WTC11 (cell line): ENCODE measurements around the gene IFT20. TPM values are rescaled to one million over a fixed set of nuclear protein-coding genes. Genes with fewer than 3 reads are reported as not detected.
A peak's percentile ranks its signal among the peaks of the same experiment; 100 is the strongest.

Source experiments
- ATAC-seq: fragments of 200-7000 bp; cut with Tn5 transposase; 2 replicates; pipeline ENCODE4 v1.10.0; 2021; ENCODE audit warnings: mild to moderate bottlenecking, moderate library complexity
- CTCF ChIA-PET: fragments of 300-600 bp; sonication (Branson Sonifier 250); formaldehyde crosslinking; loops from one replicate; lab custom pipeline; 2021; ENCODE audit warnings: antibody characterized with exemption; lab: Charles Lee
- POLR2A ChIA-PET: fragments of 350-600 bp; sonication (Branson Sonifier 250); formaldehyde crosslinking; loops from one replicate; lab custom pipeline; 2021; ENCODE audit warnings: antibody characterized with exemption; lab: Charles Lee
- DNase-seq: peaks from one replicate; pipeline ENCODE4 v3.0.0; 2021; ENCODE audit warnings: low spot score
- H3K27ac Mint-ChIP-seq: 2 replicates; pipeline ENCODE4 v1.8.0; 2021; ENCODE audit warnings: mixed read lengths
- H3K27me3 Mint-ChIP-seq: 2 replicates; pipeline ENCODE4 v1.8.0; 2021; ENCODE audit warnings: low read depth, mild to moderate bottlenecking, moderate library complexity, mixed read lengths
- H3K36me3 Mint-ChIP-seq: 2 replicates; pipeline ENCODE4 v1.8.0; 2021; ENCODE audit warnings: mixed read lengths
- H3K4me1 Mint-ChIP-seq: 2 replicates; pipeline ENCODE4 v1.8.0; 2022; ENCODE audit warnings: mixed read lengths
- H3K4me3 Mint-ChIP-seq: 2 replicates; pipeline ENCODE4 v1.8.0; 2021; ENCODE audit warnings: mild to moderate bottlenecking, moderate library complexity, mixed read lengths
- H3K9me3 Mint-ChIP-seq: 2 replicates; pipeline ENCODE4 v1.8.0; 2021; ENCODE audit warnings: mixed read lengths
- CBFB ChIP-seq: sonication (generic); formaldehyde crosslinking; IDR thresholded peaks from 2 replicates; pipeline ENCODE4 v1.8.1; 2022; ENCODE audit warnings: mild to moderate bottlenecking, low read depth, missing genetic modification reagents
- CDX4 ChIP-seq: fragments of 250-450 bp; sonication (Bioruptor Pico); IDR thresholded peaks from 2 replicates; pipeline ENCODE4 v1.9.0; 2021; ENCODE audit warnings: moderate library complexity, mild to moderate bottlenecking, inconsistent platforms, borderline replicate concordance
- E2F1 ChIP-seq: sonication (generic); formaldehyde crosslinking; IDR thresholded peaks from 2 replicates; pipeline ENCODE4 v1.8.0; 2022; ENCODE audit warnings: mild to moderate bottlenecking, missing genetic modification reagents
- EMX1 ChIP-seq: fragments of 250-450 bp; sonication (Bioruptor Pico); IDR thresholded peaks from 2 replicates; pipeline ENCODE4 v1.8.0; 2021; ENCODE audit warnings: mild to moderate bottlenecking
- FOXK1 ChIP-seq: sonication (generic); formaldehyde crosslinking; IDR thresholded peaks from 2 replicates; pipeline ENCODE4 v1.8.0; 2022; ENCODE audit warnings: mild to moderate bottlenecking, moderate library complexity, missing genetic modification reagents
- FOXP1 ChIP-seq: sonication (generic); formaldehyde crosslinking; IDR thresholded peaks from 2 replicates; pipeline ENCODE4 v1.8.0; 2022; ENCODE audit warnings: missing genetic modification reagents, mild to moderate bottlenecking, moderate library complexity, borderline replicate concordance
- GRHL2 ChIP-seq: fragments of 250-450 bp; sonication (Bioruptor Pico); IDR thresholded peaks from 2 replicates; pipeline ENCODE4 v1.8.0; 2022; ENCODE audit warnings: mild to moderate bottlenecking, moderate library complexity; ENCODE audit not compliant: insufficient replicate concordance, severe bottlenecking
- GTF2I ChIP-seq: fragments of 250-450 bp; sonication (Bioruptor Pico); conservative IDR thresholded peaks from 2 replicates; pipeline ENCODE4 v1.4.0; 2021; ENCODE audit warnings: mild to moderate bottlenecking
- HMGA2 ChIP-seq: fragments of 250-450 bp; sonication (Bioruptor Pico); IDR thresholded peaks from 2 replicates; pipeline ENCODE4 v1.4.0; 2021; ENCODE audit warnings: mild to moderate bottlenecking, moderate library complexity
- IRF1 ChIP-seq: sonication (generic); formaldehyde crosslinking; IDR thresholded peaks from 2 replicates; pipeline ENCODE4 v1.8.0; 2023; ENCODE audit warnings: missing genetic modification reagents
- IRF2 ChIP-seq: sonication (generic); formaldehyde crosslinking; IDR thresholded peaks from 2 replicates; pipeline ENCODE4 v1.8.0; 2022; ENCODE audit warnings: low read depth, missing genetic modification reagents, borderline replicate concordance
- KAT7 ChIP-seq: sonication (generic); formaldehyde crosslinking; IDR thresholded peaks from 2 replicates; pipeline ENCODE4 v1.8.1; 2023; ENCODE audit warnings: missing genetic modification reagents, mild to moderate bottlenecking, borderline replicate concordance
- MAX ChIP-seq: sonication (generic); formaldehyde crosslinking; IDR thresholded peaks from 2 replicates; pipeline ENCODE4 v1.8.0; 2022; ENCODE audit warnings: mild to moderate bottlenecking, missing genetic modification reagents
- NFATC4 ChIP-seq: fragments of 250-450 bp; sonication (Bioruptor Pico); IDR thresholded peaks from 2 replicates; pipeline ENCODE4 v1.9.0; 2021; ENCODE audit warnings: mild to moderate bottlenecking
- NFYB ChIP-seq: sonication (generic); formaldehyde crosslinking; conservative IDR thresholded peaks from 2 replicates; pipeline ENCODE4 v1.8.0; 2022; ENCODE audit warnings: low read depth, missing genetic modification reagents
- PRDM15 ChIP-seq: sonication (generic); formaldehyde crosslinking; IDR thresholded peaks from 2 replicates; pipeline ENCODE4 v1.8.0; 2022; ENCODE audit warnings: missing genetic modification reagents
- PRRX2 ChIP-seq: fragments of 250-450 bp; sonication (Bioruptor Pico); IDR thresholded peaks from 2 replicates; pipeline ENCODE4 v1.8.0; 2021; ENCODE audit warnings: mild to moderate bottlenecking
- TCF7 ChIP-seq: sonication (generic); formaldehyde crosslinking; IDR thresholded peaks from 2 replicates; pipeline ENCODE4 v1.8.0; 2022; ENCODE audit warnings: mild to moderate bottlenecking, low read depth, missing genetic modification reagents, moderate library complexity
- TEAD1 ChIP-seq: sonication (generic); formaldehyde crosslinking; IDR thresholded peaks from 2 replicates; pipeline ENCODE4 v1.8.0; 2022; ENCODE audit warnings: mild to moderate bottlenecking, missing genetic modification reagents
- TP53 ChIP-seq: sonication (generic); formaldehyde crosslinking; IDR thresholded peaks from 2 replicates; pipeline ENCODE4 v1.8.1; 2023; ENCODE audit warnings: mild to moderate bottlenecking, missing genetic modification reagents
- ZNF263 ChIP-seq: sonication (generic); formaldehyde crosslinking; IDR thresholded peaks from 2 replicates; pipeline ENCODE4 v1.8.1; 2022; ENCODE audit warnings: low read depth, mild to moderate bottlenecking, moderate library complexity, missing genetic modification reagents
- ZNF416 ChIP-seq: fragments of 250-450 bp; sonication (Bioruptor Pico); IDR thresholded peaks from 2 replicates; pipeline ENCODE4 v1.9.0; 2021; ENCODE audit warnings: mild to moderate bottlenecking, inconsistent platforms
- ZNF532 ChIP-seq: fragments of 250-450 bp; sonication (Bioruptor Pico); IDR thresholded peaks from 2 replicates; pipeline ENCODE4 v1.9.0; 2021; ENCODE audit warnings: mild to moderate bottlenecking, borderline replicate concordance
- total RNA-seq: library from RNA; stranded (reverse); gene quantifications from 3 replicates; pipeline ENCODE4 v1.2.3, GENCODE V29; 2021

IFT20 gene
- total RNA-seq, 1 experiment from 2014 or later, result 17.6 TPM

- peaks cover 50% of the 10 kb centered on the region for H3K4me1 Mint-ChIP-seq
- peaks cover 12% of the 10 kb centered on the region for H3K36me3 Mint-ChIP-seq
- H3K4me3 Mint-ChIP-seq, result peak overlapping the region; percentile 77
- ATAC-seq (no peak), DNase-seq (no peak)
- ChIA-PET CTCF (interaction anchor here (0.9 to 2.7 kb wide), 5 partner anchors 15 to 97 kb away, joined by 3 to 12 read pairs (median 7); partner anchors contain the start of genes IFT20 and TNFAIP1), POLR2A (interaction anchor here (0.6 to 2.9 kb wide), 2 partner anchors 16 to 68 kb away, joined by 3 to 17 read pairs; partner anchors contain the start of genes IFT20 and TNFAIP1)
- H3K27ac Mint-ChIP-seq, result peak overlapping the region; percentile 91
- no peaks in the 10 kb centered on the region for H3K9me3 Mint-ChIP-seq
- TF ChIP-seq TCF7 (CRISPR knock-in tag) (no peak), NFATC4 (CRISPR knock-in tag) (no peak), NFYB (no peak), ZNF416 (CRISPR knock-in tag) (no peak), IRF1 (CRISPR knock-in tag) (no peak), GRHL2 (CRISPR knock-in tag) (no peak), TEAD1 (CRISPR knock-in tag) (no peak), CDX4 (CRISPR knock-in tag) (no peak), MAX (CRISPR knock-in tag) (no peak), ZNF532 (CRISPR knock-in tag) (no peak), CBFB (CRISPR knock-in tag) (no peak), HMGA2 (no peak), KAT7 (CRISPR knock-in tag) (no peak), GTF2I (no peak)
- H3K27me3 Mint-ChIP-seq, result no peaks in the 10 kb centered on the region; the same call in 1 of the 2 replicates
Observed at GRCh38 chr17:28319598-28319935, 15.7 kb downstream of the IFT20 start.

GRCh38 chr17:28318759-28319597, 16.3 kb downstream of the IFT20 start, which contains the start of gene TMEM97:
TSS of gene TMEM97 (plus strand) at chr17:28319200. CDS start at chr17:28319240, 40 bp downstream.
- peak within 1 kb of the TSS; percentile 77 for H3K4me3 Mint-ChIP-seq
- ATAC-seq (peak; percentile 93), DNase-seq (peak; percentile 95)
- CTCF ChIA-PET, result interaction anchor here (0.9 to 2.7 kb wide), 8 partner anchors 16 to 98 kb away, joined by 3 to 12 read pairs (median 6); partner anchors contain the start of genes IFT20 and TNFAIP1
- peaks cover 12% of the 10 kb centered on the region for H3K36me3 Mint-ChIP-seq
- no peaks in the 10 kb centered on the region; the same call in 1 of the 2 replicates for H3K27me3 Mint-ChIP-seq
- no peaks in the 10 kb centered on the region for H3K9me3 Mint-ChIP-seq
- peaks cover 50% of the 10 kb centered on the region for H3K4me1 Mint-ChIP-seq
- POLR2A ChIA-PET, result interaction anchor here (2.9 kb wide), 1 partner anchor 17 kb away, joined by 17 read pairs; the partner anchor contains the start of genes IFT20 and TNFAIP1
- peak within 1 kb of the TSS; percentile 91 for H3K27ac Mint-ChIP-seq
- TF ChIP-seq FOXP1 (CRISPR knock-in tag) (peak; percentile 83), CBFB (CRISPR knock-in tag) (no peak), PRDM15 (CRISPR knock-in tag) (no peak), EMX1 (CRISPR knock-in tag) (no peak), E2F1 (no peak; the same call in 1 of the 2 replicates), FOXK1 (0 out of 2 replicates have a peak, but pooled peaks have one; percentile 67), ZNF263 (no peak), TEAD1 (CRISPR knock-in tag) (peak; percentile 60), GRHL2 (CRISPR knock-in tag) (no peak), PRRX2 (CRISPR knock-in tag) (no peak), NFATC4 (CRISPR knock-in tag) (no peak), IRF2 (no peak), KAT7 (CRISPR knock-in tag) (peak; percentile 92), TP53 (no peak)
